ENCODE results near the gene PLCB1. TPM values are rescaled to one million over a fixed set of nuclear protein-coding genes. Genes with fewer than 3 reads are reported as not detected.

Gene PLCB1
- total RNA-seq, 1 experiment from 2014 or later, result 6.8 TPM

DNA sequence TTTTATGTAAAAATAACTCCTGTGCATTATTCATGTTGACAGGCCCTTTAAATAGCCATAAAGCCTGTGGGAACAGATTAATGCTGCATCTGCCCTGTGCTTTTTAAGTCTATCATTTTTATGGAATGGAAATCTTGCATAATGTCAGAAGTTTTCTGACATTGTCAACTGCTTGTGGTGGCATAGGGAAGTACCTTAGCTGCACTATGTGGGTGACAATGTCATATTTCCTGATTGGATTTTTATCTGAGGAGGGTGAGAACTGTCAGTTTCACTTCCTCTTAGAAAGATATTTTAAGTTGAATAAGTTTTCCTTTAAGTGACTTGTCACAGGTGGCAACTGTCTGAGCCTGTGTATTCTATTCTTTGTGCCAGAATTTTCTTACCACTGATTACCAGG lies 267.9 kb downstream of the PLCB1 start:
- Histone ChIP-seq H3K36me3 (ENCODE audit: insufficient read depth, low read length, poor library complexity, severe bottlenecking) (no peaks in the 10 kb centered on the region), H3K9me3 (ENCODE audit: low read depth, low read length, poor library complexity, severe bottlenecking) (no peaks in the 10 kb centered on the region), H3K4me1 (ENCODE audit: insufficient read depth, low read length, poor library complexity, severe bottlenecking) (peaks cover 11% of the 10 kb centered on the region), H3K27me3 (replicated peaks; ENCODE audit: insufficient read depth, low read depth, low read length, poor library complexity) (no peaks in the 10 kb centered on the region), H3K27ac (ENCODE audit: low read depth, low read length, poor library complexity, severe bottlenecking) (no peak overlapping the region), H3K4me3 (ENCODE audit: low read depth, low read length, poor library complexity, severe bottlenecking) (no peak overlapping the region)
- intact Hi-C loops (cut with micrococcal nuclease; ENCODE audit: unreplicated experiment), result no loop called here
- no TSS peak for BruUV-seq (replicated peaks)
- ChIA-PET CTCF (no interaction called here), POLR2A (ENCODE audit: low non-redundant PET) (no interaction called here)
- TF ChIP-seq, protein P1, sequence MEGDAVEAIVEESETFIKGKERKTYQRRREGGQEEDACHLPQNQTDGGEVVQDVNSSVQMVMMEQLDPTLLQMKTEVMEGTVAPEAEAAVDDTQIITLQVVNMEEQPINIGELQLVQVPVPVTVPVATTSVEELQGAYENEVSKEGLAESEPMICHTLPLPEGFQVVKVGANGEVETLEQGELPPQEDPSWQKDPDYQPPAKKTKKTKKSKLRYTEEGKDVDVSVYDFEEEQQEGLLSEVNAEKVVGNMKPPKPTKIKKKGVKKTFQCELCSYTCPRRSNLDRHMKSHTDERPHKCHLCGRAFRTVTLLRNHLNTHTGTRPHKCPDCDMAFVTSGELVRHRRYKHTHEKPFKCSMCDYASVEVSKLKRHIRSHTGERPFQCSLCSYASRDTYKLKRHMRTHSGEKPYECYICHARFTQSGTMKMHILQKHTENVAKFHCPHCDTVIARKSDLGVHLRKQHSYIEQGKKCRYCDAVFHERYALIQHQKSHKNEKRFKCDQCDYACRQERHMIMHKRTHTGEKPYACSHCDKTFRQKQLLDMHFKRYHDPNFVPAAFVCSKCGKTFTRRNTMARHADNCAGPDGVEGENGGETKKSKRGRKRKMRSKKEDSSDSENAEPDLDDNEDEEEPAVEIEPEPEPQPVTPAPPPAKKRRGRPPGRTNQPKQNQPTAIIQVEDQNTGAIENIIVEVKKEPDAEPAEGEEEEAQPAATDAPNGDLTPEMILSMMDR (conservative IDR thresholded peaks at IDR 0.05; ENCODE audit: low read depth, low read length), result no peak
- no peak for TF ChIP-seq EZH2 (IDR thresholded peaks at IDR 0.05; ENCODE audit: borderline replicate concordance, low read depth, low read length, poor library complexity, severe bottlenecking)
- DNase-seq (ENCODE audit: low spot score), result peak; percentile 26

DNA sequence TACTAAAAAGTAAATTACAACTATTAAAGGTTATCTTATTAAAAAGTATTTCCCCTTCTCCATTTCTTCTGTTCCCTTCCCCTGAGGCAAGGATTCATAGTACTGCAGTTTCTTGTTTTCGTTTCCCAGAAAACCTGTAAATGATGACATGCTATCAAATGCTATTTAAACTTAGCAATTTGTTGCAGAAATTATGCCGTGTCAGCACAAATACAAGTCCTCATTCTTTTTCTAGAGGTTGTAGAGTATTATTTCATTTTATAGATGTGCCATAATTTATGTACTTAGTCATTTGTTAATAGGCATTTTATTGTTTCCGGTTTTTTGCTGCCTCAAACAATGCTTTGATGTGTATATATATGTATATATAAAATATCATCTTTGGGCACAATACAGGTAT lies 268.4 kb downstream of the PLCB1 start:
- no peak overlapping the region for H3K27ac ChIP-seq (ENCODE audit: low read depth, low read length, poor library complexity, severe bottlenecking)
- H3K4me1 ChIP-seq (ENCODE audit: insufficient read depth, low read length, poor library complexity, severe bottlenecking), result peaks cover 11% of the 10 kb centered on the region
- no peaks in the 10 kb centered on the region for H3K27me3 ChIP-seq (replicated peaks; ENCODE audit: insufficient read depth, low read depth, low read length, poor library complexity)
- ChIA-PET CTCF (no interaction called here), POLR2A (ENCODE audit: low non-redundant PET) (no interaction called here)
- intact Hi-C loops (cut with micrococcal nuclease; ENCODE audit: unreplicated experiment), result no loop called here
- TF ChIP-seq EZH2 (IDR thresholded peaks at IDR 0.05; ENCODE audit: borderline replicate concordance, low read depth, low read length, poor library complexity, severe bottlenecking), result no peak
- TF ChIP-seq, protein P1 (conservative IDR thresholded peaks at IDR 0.05; ENCODE audit: low read depth, low read length), result no peak
- no TSS peak for BruUV-seq (replicated peaks)
- H3K36me3 ChIP-seq (ENCODE audit: insufficient read depth, low read length, poor library complexity, severe bottlenecking), result no peaks in the 10 kb centered on the region
- no peaks in the 10 kb centered on the region for H3K9me3 ChIP-seq (ENCODE audit: low read depth, low read length, poor library complexity, severe bottlenecking)
- DNase-seq (ENCODE audit: low spot score), result no peak
- H3K4me3 ChIP-seq (ENCODE audit: low read depth, low read length, poor library complexity, severe bottlenecking), result no peak overlapping the region

DNA sequence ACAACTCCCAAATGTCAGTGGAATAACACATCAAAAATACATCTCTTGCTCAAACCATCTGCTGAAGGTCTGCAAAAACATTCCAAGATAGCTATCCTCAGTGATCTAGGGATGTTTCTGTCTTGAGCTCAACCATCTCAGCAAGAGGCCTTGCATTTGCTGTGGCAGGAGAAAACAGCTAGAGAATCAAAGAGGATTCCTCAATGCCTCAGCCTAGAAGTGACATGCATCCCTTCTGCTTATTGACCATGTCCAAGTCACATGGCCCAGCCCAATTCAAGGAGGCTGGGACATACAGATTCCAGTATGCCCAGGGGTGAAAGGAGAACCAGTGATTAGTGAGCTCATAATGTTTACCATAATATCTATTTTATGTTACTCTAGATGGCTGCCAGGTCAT lies 269.5 kb downstream of the PLCB1 start:
- H3K4me1 ChIP-seq (ENCODE audit: insufficient read depth, low read length, poor library complexity, severe bottlenecking), result peaks cover 11% of the 10 kb centered on the region
- no peaks in the 10 kb centered on the region for H3K9me3 ChIP-seq (ENCODE audit: low read depth, low read length, poor library complexity, severe bottlenecking)
- H3K36me3 ChIP-seq (ENCODE audit: insufficient read depth, low read length, poor library complexity, severe bottlenecking), result no peaks in the 10 kb centered on the region
- intact Hi-C loops (cut with micrococcal nuclease; ENCODE audit: unreplicated experiment), result no loop called here
- no peak for DNase-seq (ENCODE audit: low spot score)
- ChIA-PET POLR2A (ENCODE audit: low non-redundant PET) (no interaction called here), CTCF (no interaction called here)
- no TSS peak for BruUV-seq (replicated peaks)
- TF ChIP-seq EZH2 (IDR thresholded peaks at IDR 0.05; ENCODE audit: borderline replicate concordance, low read depth, low read length, poor library complexity, severe bottlenecking), result no peak
- TF ChIP-seq, protein P1 (conservative IDR thresholded peaks at IDR 0.05; ENCODE audit: low read depth, low read length), result no peak
- no peak overlapping the region for H3K4me3 ChIP-seq (ENCODE audit: low read depth, low read length, poor library complexity, severe bottlenecking)
- H3K27ac ChIP-seq (ENCODE audit: low read depth, low read length, poor library complexity, severe bottlenecking), result no peak overlapping the region
- H3K27me3 ChIP-seq (replicated peaks; ENCODE audit: insufficient read depth, low read depth, low read length, poor library complexity), result no peaks in the 10 kb centered on the region
